Choroid plexus epithelial cell (primary cell): ENCODE data around the gene NLRP1.

Experiments
- DNase-seq: peaks from one replicate; pipeline ENCODE4 v3.0.0-alpha.2; 2010; ENCODE audit warnings: low read depth
- H3K4me3 ChIP-seq: 2 replicates; pipeline ENCODE4 v1.5.1; 2011; ENCODE audit warnings: low read depth, mild to moderate bottlenecking, control low read depth, low read length, moderate library complexity
- CTCF ChIP-seq: conservative IDR thresholded peaks from 2 replicates; pipeline ENCODE4 v1.5.1; 2011; ENCODE audit warnings: low read depth, mild to moderate bottlenecking, control low read depth, inconsistent platforms, low read length, moderate library complexity

NLRP1 gene

DNA sequence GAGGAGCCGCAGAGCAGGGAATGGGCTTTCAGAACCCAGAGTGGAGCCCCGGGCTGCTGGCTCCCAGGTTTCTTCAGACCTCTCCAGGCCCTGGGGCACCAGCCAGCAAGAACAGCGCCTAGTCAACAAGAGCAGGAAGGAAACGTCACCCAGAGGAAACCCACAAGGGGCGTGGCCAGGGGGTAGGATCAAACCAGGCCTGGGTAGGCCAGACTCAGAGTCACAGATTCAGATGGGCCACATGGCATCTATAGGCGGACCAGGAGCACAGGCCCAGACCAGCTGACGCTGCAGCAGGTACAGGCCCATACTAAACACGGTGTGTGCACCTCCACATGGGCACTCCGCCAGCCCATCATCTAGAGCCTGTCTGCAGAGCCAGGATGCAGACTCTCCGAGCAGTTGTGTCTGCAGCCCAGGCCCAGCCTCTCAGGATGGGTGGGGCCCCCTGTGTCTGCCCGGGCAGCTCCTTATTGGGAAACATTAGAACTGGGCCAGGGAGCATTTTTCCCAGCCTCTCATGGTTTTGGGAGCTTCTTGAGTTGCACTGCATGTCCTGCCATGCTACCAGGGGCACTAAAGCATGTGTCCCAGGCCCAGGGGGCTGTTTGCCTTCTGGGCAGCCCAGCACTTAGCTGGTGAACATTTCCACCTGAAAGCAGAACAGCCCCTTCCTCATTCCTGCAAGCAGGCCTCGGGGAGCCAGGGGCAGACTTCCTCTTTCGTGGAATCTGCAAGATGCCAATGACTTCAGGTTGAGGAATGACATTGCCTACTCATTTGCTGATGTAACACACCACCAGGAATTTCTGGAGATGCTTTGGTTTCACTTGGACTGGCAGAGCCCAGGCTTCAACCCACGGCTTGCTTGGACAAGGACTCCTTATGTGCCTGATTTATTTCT, at the start of gene NLRP1:
Gene NLRP1 (minus strand): TSS at position 127 of the 904 bp plus-strand sequence. CDS start 552 bp downstream, outside the sequence.
- peak within 1 kb of the TSS; percentile 46 for H3K4me3 ChIP-seq
- peak; percentile 90 for DNase-seq
- TF ChIP-seq CTCF: no peak

DNA sequence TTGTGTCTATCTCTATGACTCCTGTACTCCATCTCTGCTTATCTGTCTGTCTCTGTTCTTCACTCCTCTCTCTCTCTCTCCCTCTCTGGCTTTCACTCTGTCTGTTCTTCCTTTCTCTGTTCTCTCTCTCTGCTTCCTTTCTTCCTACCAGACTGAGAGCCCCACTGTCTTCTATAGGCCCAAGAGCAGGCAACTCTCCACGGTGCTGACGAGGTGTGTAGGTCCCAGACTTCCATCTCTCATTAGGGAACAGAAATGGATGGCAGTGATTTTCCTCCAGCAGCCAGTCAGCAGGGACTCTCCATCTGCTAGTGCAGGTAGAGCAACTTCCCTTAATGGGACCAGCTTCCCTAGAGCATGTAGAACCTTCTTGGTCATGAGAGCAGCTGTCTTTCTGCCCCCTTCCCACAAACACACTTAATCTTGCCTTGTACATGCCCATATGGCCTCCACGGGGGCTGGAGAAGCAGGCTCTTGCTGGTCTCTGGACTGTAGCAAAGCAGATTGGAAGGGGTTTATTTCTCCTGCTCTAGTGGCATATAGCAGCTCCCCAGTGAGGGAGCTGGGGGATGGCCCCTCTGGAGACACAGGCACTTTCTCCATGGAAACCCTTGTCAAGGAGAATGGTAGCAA, 47.8 kb upstream of the NLRP1 start:
- no peak for TF ChIP-seq CTCF
- no peak overlapping the region for H3K4me3 ChIP-seq
- DNase-seq: no peak

GRCh38 chr17:5630434-5630833, 46.1 kb upstream of the NLRP1 start:
- TF ChIP-seq CTCF: no peak
- DNase-seq: no peak
- no peak overlapping the region for H3K4me3 ChIP-seq

- no peak for DNase-seq
- no peak overlapping the region for H3K4me3 ChIP-seq
- TF ChIP-seq CTCF: no peak
Measured at GRCh38 chr17:5629128-5629527, 44.8 kb upstream of the NLRP1 start.

DNA sequence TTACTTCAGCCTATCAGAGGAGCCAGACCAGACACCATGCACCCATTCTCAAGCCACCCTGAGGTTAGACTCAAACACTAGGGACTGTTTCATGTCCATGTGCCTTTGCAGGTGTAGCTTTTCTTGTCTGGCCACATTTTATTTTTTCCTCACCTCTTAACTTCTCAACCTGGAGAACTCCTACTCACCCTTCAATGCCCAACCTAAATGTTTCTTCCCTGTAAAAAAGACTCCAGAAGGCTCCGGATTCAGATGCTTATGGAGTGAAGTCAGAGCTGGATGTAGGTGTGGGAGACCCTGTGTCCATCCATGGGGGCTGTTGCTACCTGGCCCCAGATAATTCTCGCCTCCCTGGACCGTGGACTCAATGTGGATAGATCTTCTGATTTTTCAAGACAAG, 44.0 kb upstream of the NLRP1 start:
- no peak overlapping the region for H3K4me3 ChIP-seq
- TF ChIP-seq CTCF: no peak
- no peak for DNase-seq

DNA sequence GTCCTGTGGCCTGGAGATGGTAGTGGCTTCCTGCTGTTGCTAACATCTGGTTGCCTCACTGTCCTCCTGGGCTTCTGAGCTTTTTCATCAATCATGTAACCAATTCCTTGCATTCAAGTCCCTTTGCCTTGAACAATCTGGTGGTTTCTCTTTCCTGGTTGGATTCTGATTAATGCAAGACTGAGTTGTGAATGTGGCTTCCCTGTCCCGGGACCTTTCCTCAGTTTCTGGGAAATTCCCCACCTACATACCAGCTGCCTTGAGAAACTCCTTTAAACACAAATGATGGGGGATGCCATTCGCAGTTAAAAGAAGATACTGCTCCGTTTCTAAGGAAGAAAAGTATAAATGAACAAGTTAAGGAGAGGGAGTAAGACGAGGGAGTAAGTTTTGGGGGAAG, 39.9 kb upstream of the NLRP1 start:
- no peak for DNase-seq
- no peak for TF ChIP-seq CTCF
- H3K4me3 ChIP-seq: no peak overlapping the region
